Astrocyte of the cerebellum (primary cell): ENCODE data around the gene ARMH3.

ENCODE experiments used
- DNase-seq: peaks from one replicate; pipeline ENCODE4 v3.0.0-alpha.2; 2011; ENCODE audit warnings: low read depth
- H3K4me3 ChIP-seq: 2 replicates; pipeline ENCODE4 v1.5.1; 2011; ENCODE audit warnings: mild to moderate bottlenecking, low read depth, low read length, moderate library complexity
- CTCF ChIP-seq: IDR thresholded peaks from 2 replicates; pipeline ENCODE4 v1.5.1; 2012; ENCODE audit warnings: low read length, low read depth, moderate library complexity, mild to moderate bottlenecking; ENCODE audit errors: missing control alignments
- in situ Hi-C: cut with HindIII; loops from 2 replicates; pipeline ENCODE4 v1.10.0; 2017; ENCODE audit warnings: low sequenced_read_pairs

The ARMH3 gene

GRCh38 chr10:101834341-101834740 lies 221.6 kb downstream of the ARMH3 start:
- no peak overlapping the region for H3K4me3 ChIP-seq
- no peak for DNase-seq
- TF ChIP-seq CTCF: no peak
- in situ Hi-C loops: no loop called here

GRCh38 chr10:101833466-101833865 lies 222.5 kb downstream of the ARMH3 start:
- no peak for DNase-seq
- no peak overlapping the region for H3K4me3 ChIP-seq
- TF ChIP-seq CTCF: no peak
- in situ Hi-C loops: no loop called here

GRCh38 chr10:101832325-101832771 lies 223.6 kb downstream of the ARMH3 start:
- in situ Hi-C loops: no loop called here

GRCh38 chr10:101831169-101831811 lies 224.7 kb downstream of the ARMH3 start:
- H3K4me3 ChIP-seq: peak overlapping the region; percentile 49
- no peak for TF ChIP-seq CTCF
- DNase-seq: no peak
- in situ Hi-C loops: no loop called here

More at GRCh38 chr10:101832325-101832771, 223.6 kb downstream of the ARMH3 start:
- DNase-seq: no peak
- no peak for TF ChIP-seq CTCF
- H3K4me3 ChIP-seq: no peak overlapping the region

- no peak for TF ChIP-seq CTCF
- in situ Hi-C loops: no loop called here
Observed at GRCh38 chr10:101830322-101831168, 225.4 kb downstream of the ARMH3 start.

GRCh38 chr10:101829561-101830315 lies 226.2 kb downstream of the ARMH3 start:
- in situ Hi-C loops: no loop called here
- H3K4me3 ChIP-seq: peak overlapping the region; percentile 49
- DNase-seq: no peak
- no peak for TF ChIP-seq CTCF

More at GRCh38 chr10:101830322-101831168, 225.4 kb downstream of the ARMH3 start:
- peak; percentile 51 for DNase-seq
- peak overlapping the region; percentile 49 for H3K4me3 ChIP-seq
